Loucy (cell line): ENCODE results near the gene ZNF154.

Experiments used
- CTCF ChIP-seq: fragments of 200-600 bp; sonication (generic); conservative IDR thresholded peaks from 2 replicates; pipeline ENCODE4 v1.5.1; 2014; ENCODE audit warnings: mild to moderate bottlenecking, antibody characterized with exemption, low read length
- EZH2phosphoT487 ChIP-seq: fragments of 200-600 bp; IDR thresholded peaks from 2 replicates; pipeline ENCODE4 v1.6.1; 2018; ENCODE audit warnings: antibody characterized with exemption, mild to moderate bottlenecking, moderate library complexity, borderline replicate concordance

DNA sequence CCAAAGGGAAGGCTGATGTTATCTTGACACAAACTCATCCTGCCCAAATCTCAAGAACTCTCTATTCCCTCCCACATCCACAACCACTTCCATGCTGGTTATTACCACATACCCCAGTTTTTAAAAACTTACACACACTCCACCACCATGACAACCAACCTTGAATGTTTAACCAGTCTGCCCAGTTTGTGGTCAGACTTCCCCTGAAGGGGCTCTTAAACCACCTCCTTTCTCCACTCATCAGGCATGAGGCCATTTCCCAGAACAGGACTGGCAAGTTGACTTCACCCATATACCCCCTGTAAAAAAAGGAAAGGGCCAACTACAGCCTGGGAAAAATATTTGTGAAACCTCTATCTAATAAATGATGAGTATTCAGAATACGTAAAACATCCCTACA is 52.7 kb downstream of the ZNF154 start:
- TF ChIP-seq CTCF = no peak
- no peak for TF ChIP-seq EZH2phosphoT487
